LNCaP clone FGC (cell line): ENCODE results near the gene PTGR3.

Experiments used
- DNase-seq: peaks from one replicate; pipeline ENCODE4 v3.0.0-alpha.2; 2011; ENCODE audit warnings: low read depth
- H3K4me3 ChIP-seq: 2 replicates; pipeline ENCODE4 v1.5.1; 2011; ENCODE audit warnings: mild to moderate bottlenecking, low read depth, low read length, control low read depth
- CTCF ChIP-seq: IDR thresholded peaks from 2 replicates; pipeline ENCODE4 v1.5.1; 2012; ENCODE audit warnings: mild to moderate bottlenecking; ENCODE audit not compliant: control insufficient read depth, insufficient read depth; ENCODE audit errors: extremely low read depth

The PTGR3 gene

DNA sequence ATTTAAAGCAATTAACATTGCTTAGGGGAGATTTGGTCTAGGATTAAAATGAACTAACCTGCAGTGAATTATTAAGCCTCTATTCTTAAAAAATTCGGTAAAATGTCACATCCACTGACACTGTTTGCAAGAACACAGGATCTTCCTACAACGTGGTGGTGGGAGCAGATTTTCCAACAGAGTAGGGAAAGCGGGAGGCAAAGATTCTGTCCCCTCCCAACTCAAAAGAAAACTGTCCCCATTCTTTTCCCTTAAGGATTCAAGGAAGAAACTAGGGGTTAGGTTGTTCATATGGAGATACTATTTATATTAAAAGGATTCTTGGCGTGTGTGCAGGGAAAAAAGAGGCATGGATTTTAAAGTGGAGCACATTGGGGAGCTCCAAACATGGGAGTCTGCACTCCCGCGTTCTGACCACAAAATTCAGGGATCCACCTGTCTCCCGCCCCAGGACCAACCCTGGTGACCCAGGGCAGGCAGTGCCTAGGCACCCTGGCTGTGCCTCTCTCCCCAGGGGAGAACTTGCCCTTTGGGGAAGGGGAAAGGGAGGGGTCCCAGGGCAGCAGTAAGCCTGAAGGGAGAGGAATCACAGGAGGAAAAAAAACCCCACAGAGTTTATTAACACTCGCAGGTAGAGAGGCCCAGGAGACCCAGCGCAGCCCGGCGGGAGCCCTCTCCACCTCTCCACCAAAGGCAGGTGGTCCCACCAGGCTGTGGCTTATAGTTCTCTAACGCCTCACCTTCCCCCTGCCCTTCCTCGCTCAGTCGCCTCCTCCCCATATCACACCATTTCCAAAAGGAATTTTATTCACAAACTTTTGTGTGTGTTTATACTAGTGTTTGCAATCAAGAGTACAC, 2.3 kb downstream of the PTGR3 start:
- TF ChIP-seq CTCF, result no peak
- H3K4me3 ChIP-seq, result no peak overlapping the region; the same call in 1 of the 2 replicates
- DNase-seq, result no peak

DNA sequence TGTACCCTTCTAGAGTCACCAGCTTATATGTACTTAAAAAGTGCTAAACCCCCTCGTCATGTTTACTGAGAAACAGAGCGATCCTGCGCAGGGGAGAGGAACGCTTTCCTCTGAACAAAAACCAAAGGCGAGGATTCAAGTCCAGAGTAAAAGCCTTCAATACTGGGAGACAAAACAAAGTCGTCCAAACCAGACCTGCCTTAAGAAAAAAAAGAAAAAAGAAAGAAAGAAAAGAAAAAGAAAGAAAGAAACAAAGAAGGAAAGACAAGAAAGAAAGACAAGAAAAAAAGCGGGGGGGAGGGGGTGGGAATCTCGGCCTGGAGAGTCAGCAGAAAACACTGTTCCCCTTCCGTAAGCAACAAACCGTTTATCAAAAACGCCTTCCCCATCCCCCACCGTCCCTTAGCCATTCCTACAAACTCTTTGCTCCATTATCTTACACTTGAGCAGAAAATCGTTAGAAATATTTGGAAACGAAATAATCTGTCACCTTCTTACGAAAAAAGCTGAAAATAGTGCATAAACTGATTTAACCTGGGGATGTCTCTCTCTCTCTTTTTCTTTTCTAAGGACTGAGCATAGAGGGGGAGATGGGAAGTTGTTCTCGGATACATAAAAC, 3.3 kb downstream of the PTGR3 start:
- DNase-seq, result no peak
- H3K4me3 ChIP-seq, result no peak overlapping the region
- no peak for TF ChIP-seq CTCF

GRCh38 chr18:75204732-75205513, 4.0 kb downstream of the PTGR3 start:
- no peak overlapping the region for H3K4me3 ChIP-seq
- no peak for TF ChIP-seq CTCF
- no peak for DNase-seq

DNA sequence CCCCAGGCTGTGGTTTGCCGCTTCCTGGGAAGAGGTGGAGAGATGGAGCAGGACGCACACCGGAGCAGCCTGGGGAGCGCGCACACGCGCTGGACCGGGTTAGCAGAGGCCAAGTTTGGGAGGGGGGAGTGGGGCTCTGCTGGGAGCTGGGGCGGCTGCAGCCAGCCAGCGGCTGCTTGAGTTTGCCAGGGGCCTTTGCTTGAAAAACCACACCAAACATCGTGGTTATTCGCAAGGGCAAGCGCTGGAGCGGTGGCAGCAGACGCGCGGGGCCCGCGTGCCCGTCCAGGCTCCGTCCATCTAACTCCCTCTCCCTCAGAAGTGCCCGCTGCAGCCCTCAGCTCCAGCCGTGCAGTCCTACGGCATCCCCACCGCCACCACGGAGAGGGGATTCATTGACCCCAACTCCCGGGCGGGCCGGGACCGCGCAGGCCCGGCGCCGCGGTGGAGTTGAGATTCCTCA, 4.6 kb downstream of the PTGR3 start:
- no peak overlapping the region for H3K4me3 ChIP-seq
- no peak for DNase-seq
- TF ChIP-seq CTCF, result no peak

DNA sequence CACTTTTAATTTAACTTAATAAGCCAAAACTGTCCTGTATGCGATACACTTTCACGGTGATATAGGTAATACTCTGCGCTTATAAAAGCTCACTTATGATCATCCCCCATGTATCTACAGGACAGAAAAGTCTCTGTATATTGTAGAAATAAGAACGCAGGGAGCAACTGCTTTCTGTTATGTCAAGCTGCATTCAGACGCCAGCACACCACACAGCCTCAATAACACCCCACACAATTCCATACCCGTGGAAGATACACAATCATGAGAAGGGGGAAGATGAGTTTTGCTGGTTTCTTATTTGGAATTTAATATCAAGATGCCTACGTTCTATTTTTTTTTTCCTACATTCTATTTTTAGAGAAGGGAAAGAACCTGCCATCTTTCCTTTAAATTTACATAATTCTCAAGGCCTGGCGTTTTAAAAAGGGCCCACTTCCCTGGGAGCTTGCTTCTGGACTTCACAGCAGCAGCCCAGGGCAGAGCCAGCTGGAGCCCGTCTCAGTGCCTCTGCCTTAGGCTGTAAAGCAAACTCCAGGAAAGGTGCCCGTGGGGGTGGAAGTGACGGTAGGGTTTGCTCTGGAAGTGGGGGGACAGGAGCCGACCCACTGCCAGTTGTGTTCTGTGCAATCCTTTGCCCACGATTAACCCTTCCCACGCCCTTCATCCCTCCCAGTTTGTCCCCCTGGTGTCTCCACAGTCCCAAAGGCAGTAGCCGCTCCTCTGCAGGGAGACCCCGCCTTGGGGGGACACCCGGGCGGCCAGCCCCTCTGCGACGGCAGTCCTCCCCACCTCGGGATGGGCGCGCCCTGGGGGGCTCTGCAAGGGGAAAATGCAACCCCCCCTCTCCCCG, 5.3 kb downstream of the PTGR3 start:
- TF ChIP-seq CTCF, result no peak
- H3K4me3 ChIP-seq, result no peak overlapping the region
- DNase-seq, result no peak

- TF ChIP-seq CTCF, result no peak
- H3K4me3 ChIP-seq, result no peak overlapping the region
- DNase-seq, result no peak
Measured at GRCh38 chr18:75202696-75203365, 6.1 kb downstream of the PTGR3 start.
